ENCODE results near the gene FLNC. TPM values are rescaled to one million over a fixed set of nuclear protein-coding genes. Genes with fewer than 3 reads are reported as not detected.
A peak's percentile ranks its signal among the peaks of the same experiment; 100 is the strongest.

The FLNC gene
- total and polyA plus RNA-seq, 11 donors: 399 to 3,687 (median 1,170) TPM

DNA sequence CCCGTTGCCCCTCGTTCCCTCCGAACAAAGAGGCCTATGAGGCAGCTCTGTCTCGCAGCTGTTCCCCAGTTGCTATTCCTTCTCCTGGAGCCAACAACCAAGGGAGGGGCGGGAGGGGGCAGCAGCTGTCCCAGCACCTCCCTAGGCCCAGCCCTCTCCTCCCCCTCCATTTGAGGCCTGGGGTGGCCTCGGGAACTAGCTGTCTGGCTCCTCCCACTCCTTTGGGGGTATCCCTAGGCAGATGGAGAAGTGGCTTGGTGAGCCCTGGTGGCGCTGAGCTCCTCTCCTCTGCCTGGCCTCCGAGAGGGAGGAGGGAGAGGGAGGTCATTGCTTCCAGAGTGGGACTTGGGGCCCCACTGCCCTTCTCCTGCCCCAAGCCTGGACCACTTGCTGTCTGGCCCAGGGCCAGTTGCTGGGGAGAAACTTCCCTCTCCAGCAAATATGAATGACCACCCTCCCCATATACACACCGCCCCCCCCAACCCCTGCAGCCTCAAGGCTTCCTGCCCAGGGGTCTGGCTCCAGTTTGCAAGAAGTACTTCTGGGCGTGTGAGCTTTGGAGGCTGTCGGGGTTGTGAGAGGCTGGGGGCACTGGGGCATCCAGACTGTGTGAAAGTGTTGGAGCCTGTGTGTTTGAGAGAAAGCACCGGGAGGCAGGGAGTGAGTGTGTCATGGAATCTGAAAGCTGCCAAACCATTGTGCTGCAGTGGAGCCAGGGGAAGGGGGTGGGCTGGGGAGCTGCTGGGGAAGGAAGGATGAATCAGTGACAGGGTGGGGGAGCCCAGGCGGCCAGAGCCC, 3.1 kb downstream of the FLNC start:
- H3K9me3 ChIP-seq: no peaks in the 10 kb centered on the region
- ATAC-seq (peak; percentile 7 to 32 (median 26)), DNase-seq (peak; percentile 72 to 82 (median 80))
- TF ChIP-seq POLR2A (IDR thresholded peaks at IDR 0.05): no peak
- TF ChIP-seq, protein P1, sequence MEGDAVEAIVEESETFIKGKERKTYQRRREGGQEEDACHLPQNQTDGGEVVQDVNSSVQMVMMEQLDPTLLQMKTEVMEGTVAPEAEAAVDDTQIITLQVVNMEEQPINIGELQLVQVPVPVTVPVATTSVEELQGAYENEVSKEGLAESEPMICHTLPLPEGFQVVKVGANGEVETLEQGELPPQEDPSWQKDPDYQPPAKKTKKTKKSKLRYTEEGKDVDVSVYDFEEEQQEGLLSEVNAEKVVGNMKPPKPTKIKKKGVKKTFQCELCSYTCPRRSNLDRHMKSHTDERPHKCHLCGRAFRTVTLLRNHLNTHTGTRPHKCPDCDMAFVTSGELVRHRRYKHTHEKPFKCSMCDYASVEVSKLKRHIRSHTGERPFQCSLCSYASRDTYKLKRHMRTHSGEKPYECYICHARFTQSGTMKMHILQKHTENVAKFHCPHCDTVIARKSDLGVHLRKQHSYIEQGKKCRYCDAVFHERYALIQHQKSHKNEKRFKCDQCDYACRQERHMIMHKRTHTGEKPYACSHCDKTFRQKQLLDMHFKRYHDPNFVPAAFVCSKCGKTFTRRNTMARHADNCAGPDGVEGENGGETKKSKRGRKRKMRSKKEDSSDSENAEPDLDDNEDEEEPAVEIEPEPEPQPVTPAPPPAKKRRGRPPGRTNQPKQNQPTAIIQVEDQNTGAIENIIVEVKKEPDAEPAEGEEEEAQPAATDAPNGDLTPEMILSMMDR (IDR thresholded peaks at IDR 0.05): no peak
- peak overlapping the region in 11 of 12 donors; percentile 33 to 94 (median 80) for H3K4me3 ChIP-seq
- WGBS, 4 donors: 7 to 11% (median 7%) methylated on average over 13 of the region's 13 CpGs
- H3K27ac ChIP-seq: peak overlapping the region; percentile 84 to 100 (median 96)
- peaks cover 0 to 39% (median 36%) of the 10 kb centered on the region in 9 donors for H3K36me3 ChIP-seq
- peaks cover 0 to 88% (median 54%) of the 10 kb centered on the region in 12 donors for H3K4me1 ChIP-seq
- H3K27me3 ChIP-seq: peaks cover 0 to 31% (median 0%) of the 10 kb centered on the region in 9 donors
- intact Hi-C loops (cut with DNase I): loop anchor here in 5 of 10 donors (2.0 to 5.0 kb wide), 5 partner anchors 29 to 96 kb away; partner anchors contain the start of genes CALU (in 2 of the 5), ATP6V1F (in 1 of the 5) and CCDC136 (in 1 of the 5)

DNA sequence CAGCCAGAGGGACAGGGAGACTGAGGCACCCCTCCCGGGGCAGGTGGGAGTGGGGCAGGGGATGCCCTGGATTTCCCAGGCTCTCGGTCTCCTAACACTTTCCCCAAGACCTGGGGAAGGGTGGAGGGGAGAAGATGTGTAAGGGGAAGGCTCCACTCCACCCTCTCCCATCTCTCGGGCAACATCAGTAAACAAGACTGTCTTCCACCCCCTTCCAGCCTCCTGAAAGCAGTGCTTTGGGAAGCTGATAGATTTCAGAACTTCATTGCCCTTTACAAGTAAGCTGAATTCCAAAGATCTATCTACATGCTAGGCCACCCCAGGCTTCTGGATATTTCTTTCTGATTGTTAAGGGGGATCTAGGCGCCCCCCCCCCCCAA, 3.7 kb downstream of the FLNC start:
- 22 to 35% (median 26%) methylated on average over 3 to 4 of the region's 4 CpGs for WGBS, 4 donors
- Histone ChIP-seq H3K27me3 (peaks cover 0 to 31% (median 0%) of the 10 kb centered on the region in 9 donors), H3K4me3 (peak overlapping the region in 10 of 12 donors; percentile 26 to 94 (median 80)), H3K36me3 (peaks cover 0 to 45% (median 42%) of the 10 kb centered on the region in 9 donors), H3K9me3 (no peaks in the 10 kb centered on the region), H3K27ac (peak overlapping the region in 11 of 12 donors; percentile 84 to 100 (median 96)), H3K4me1 (peaks cover 0 to 92% (median 54%) of the 10 kb centered on the region in 12 donors)
- TF ChIP-seq POLR2A (IDR thresholded peaks at IDR 0.05): no peak
- TF ChIP-seq, protein P1 (IDR thresholded peaks at IDR 0.05): no peak
- DNase-seq (no peak), ATAC-seq (no peak)
- intact Hi-C loops (cut with DNase I): loop anchor here in 5 of 10 donors (2.0 to 5.0 kb wide), 5 partner anchors 29 to 97 kb away; partner anchors contain the start of genes CALU (in 2 of the 5), ATP6V1F (in 1 of the 5) and CCDC136 (in 1 of the 5)

DNA sequence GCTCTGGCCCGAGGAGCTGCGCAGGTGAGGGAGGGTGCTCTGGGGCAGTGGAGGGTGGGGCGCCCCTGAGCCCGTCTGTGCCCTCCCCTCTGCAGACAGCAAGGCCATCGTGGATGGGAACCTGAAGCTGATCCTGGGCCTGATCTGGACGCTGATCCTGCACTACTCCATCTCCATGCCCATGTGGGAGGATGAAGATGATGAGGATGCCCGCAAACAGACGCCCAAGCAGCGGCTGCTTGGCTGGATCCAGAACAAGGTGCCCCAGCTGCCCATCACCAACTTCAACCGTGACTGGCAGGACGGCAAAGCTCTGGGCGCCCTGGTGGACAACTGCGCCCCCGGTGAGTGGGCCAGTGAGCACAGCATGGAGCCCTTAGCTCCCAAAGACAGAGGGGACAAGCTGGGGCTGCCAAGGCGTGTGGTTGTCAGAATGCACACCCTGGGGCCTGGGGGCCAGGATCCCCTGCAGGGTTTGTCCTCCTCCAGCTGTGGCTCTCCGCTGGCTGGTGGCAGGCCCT, 5.1 kb downstream of the FLNC start:
- Histone ChIP-seq H3K4me3 (peak overlapping the region in 1 of 12 donors; percentile 6), H3K27me3 (peaks cover 0 to 21% (median 0%) of the 10 kb centered on the region in 9 donors), H3K36me3 (peaks cover 0 to 59% (median 55%) of the 10 kb centered on the region in 9 donors), H3K9me3 (no peaks in the 10 kb centered on the region), H3K4me1 (peaks cover 0 to 85% (median 45%) of the 10 kb centered on the region in 12 donors), H3K27ac (peak overlapping the region in 9 of 12 donors; percentile 69 to 98 (median 96))
- ATAC-seq (no peak), DNase-seq (peak in 2 of 5 donors; percentile 30 to 60)
- TF ChIP-seq, protein P1 (IDR thresholded peaks at IDR 0.05): no peak
- TF ChIP-seq POLR2A (IDR thresholded peaks at IDR 0.05): no peak
- 77 to 84% (median 82%) methylated on average over 8 to 16 of the region's 16 CpGs for WGBS, 4 donors
- intact Hi-C loops (cut with DNase I): no loop called here

Measured in heart left ventricle (tissue), 16 donors.